ENCODE measurements around the gene HOXC4. TPM values are rescaled to one million over a fixed set of nuclear protein-coding genes. Genes with fewer than 3 reads are reported as not detected.

HOXC4 gene
- total RNA-seq, 2 donors from 2014 or later: 0.18 TPM; not detected in 1

DNA sequence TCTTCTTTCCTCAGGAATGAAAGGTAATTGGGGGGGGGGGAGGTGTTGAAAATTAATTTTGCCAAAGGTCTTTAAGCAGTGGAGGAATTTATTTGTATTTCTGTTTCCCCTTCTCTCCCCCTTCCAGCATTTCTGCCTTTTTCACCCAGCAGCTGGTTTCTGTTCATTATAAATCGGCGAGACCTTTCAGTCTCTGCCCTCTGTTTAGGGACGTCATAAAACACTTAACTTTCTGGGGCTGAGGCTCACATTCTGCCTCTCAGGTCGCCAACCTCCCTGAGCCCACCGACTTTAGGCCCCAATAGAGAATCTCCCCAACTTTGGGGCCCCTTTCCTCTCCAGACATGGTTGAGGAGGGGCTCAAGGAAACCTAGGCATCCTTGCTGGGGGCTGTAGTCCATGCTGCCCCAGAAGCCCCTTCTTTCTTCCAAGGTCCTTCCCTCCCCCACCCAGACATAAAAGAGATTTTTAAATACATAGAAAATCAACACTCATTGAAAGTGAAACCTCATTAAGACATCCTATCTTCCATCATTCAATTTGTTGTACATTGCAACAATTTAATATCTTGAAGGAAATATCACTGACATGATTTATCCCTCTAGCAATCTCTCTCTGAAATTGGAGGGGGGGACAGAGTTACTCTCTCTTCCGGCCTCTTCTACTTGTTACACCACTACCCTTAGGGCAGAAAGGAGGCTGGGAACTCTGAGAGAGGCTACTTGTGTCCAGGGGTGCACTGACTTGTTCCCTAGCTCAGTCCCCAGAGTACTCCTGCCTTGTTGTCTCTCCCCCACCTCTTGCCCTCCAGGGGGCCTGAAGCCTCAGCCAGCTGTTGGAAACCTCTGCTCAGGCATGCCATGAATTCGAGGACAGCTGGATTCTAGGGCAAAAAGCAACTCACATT is 27.9 kb upstream of the HOXC4 start:
- intact Hi-C loops (cut with DNase I, micrococcal nuclease): no loop called here
- ATAC-seq: no peak
- no peak for DNase-seq

GRCh38 chr12:54026640-54027441 is 26.8 kb upstream of the HOXC4 start:
- no peak for DNase-seq
- ATAC-seq: peak; percentile 66
- intact Hi-C loops (cut with DNase I, micrococcal nuclease): no loop called here

DNA sequence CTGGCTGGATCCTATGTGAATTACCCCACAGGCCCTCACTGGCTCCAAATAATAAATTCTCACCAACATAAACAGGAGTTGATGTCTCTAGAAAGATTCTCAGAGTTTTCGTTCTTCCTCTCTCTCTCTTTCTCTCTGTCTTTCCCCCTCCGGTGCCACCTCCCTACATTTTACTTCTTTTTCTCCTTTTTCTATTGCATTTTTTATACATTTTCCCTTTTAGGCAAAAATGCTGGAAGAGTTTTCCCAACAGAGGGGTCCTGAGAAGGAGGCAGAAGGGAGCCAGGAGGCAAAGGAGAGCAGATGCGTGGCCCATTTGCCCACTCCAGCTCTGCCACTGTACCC is 26.2 kb upstream of the HOXC4 start:
- ATAC-seq (no peak), DNase-seq (no peak)
- intact Hi-C loops (cut with DNase I, micrococcal nuclease): no loop called here

GRCh38 chr12:54028314-54029201 is 25.1 kb upstream of the HOXC4 start, which contains the start of gene HOXC6:
Gene HOXC6 (plus strand): TSS chr12:54028440. CDS start chr12:54028522, 82 bp downstream.
- ATAC-seq (peak; percentile 73), DNase-seq (no peak)
- intact Hi-C loops (cut with DNase I, micrococcal nuclease): no loop called here

- intact Hi-C loops (cut with DNase I, micrococcal nuclease): loop anchor here in 1 of 2 donors (5.0 kb wide), 1 partner anchor 163 kb away; no protein-coding TSS in a partner anchor
- DNase-seq (no peak), ATAC-seq (no peak)
Observed at GRCh38 chr12:54029529-54030441, 23.9 kb upstream of the HOXC4 start.

DNA sequence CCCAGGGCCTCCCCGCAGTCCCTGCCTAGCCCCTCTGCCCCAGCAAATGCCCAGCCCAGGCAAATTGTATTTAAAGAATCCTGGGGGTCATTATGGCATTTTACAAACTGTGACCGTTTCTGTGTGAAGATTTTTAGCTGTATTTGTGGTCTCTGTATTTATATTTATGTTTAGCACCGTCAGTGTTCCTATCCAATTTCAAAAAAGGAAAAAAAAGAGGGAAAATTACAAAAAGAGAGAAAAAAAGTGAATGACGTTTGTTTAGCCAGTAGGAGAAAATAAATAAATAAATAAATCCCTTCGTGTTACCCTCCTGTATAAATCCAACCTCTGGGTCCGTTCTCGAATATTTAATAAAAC is 23.2 kb upstream of the HOXC4 start:
- no peak for ATAC-seq
- DNase-seq: no peak
- intact Hi-C loops (cut with DNase I, micrococcal nuclease): loop anchor here in 1 of 2 donors (5.0 kb wide), 1 partner anchor 162 kb away; no protein-coding TSS in a partner anchor

DNA sequence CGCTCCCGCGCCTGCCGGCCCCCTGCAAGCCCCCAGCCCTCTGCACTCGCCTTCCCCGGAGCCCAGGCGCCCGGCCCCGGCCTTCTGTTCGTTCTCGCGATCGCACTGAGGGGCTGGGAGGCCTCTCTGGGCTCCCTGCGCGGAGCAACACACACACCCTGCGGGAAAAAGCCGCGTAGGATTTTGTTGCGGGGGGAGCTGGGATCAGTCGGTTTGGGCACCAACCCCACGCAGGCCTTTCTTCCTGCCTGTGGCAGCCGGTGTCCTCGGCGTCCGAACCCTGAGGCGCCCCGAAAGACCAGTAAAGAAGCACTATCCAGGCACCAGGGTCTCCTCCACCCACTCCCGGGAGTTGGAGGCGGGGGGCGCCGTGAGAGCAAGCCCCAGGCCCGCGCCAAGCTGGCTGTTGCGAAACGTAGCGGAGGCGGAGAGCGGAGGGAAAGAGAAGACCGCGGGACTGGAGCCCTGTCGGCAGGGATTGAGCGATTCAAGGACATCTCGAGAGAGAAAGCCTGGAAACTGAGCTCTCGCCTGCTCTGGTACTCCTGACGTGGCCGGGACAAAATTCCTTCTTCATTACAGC is 22.7 kb upstream of the HOXC4 start:
- intact Hi-C loops (cut with DNase I, micrococcal nuclease): loop anchor here in 1 of 2 donors (5.0 kb wide), 1 partner anchor 161 kb away; no protein-coding TSS in a partner anchor
- DNase-seq: peak in 1 of 2 donors; percentile 12
- ATAC-seq: no peak

DNA sequence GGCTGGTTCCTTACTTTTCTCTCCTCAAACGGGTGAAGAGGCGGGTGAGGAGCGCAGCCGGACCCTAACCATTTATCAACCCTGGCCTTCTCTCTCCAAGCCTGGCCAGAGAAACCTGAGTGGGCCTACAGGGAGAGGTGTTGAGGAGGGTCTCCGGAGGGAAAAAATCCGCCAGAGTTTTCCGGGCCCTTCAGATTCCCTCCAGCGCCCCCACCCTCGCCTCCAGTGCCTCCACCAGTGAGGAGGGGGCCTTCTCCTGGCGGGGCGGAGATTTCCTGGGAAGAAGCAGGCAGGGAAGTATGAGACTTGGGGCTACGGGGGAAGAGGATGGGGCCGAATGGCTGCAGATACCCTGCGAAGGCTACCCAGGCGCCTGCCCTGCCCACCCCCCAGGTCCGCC is 22.2 kb upstream of the HOXC4 start:
- intact Hi-C loops (cut with DNase I, micrococcal nuclease): loop anchor here in 1 of 2 donors (5.0 kb wide), 1 partner anchor 161 kb away; no protein-coding TSS in a partner anchor
- no peak for ATAC-seq

GRCh38 chr12:54032086-54032619 is 21.5 kb upstream of the HOXC4 start:
- ATAC-seq (no peak), DNase-seq (no peak)
- intact Hi-C loops (cut with DNase I, micrococcal nuclease): loop anchor here in 1 of 2 donors (5.0 kb wide), 1 partner anchor 160 kb away; no protein-coding TSS in a partner anchor

More for the DNA sequence above, 22.2 kb upstream of the HOXC4 start:
- DNase-seq: no peak

- intact Hi-C loops (cut with DNase I, micrococcal nuclease): loop anchor here in 1 of 2 donors (5.0 kb wide), 1 partner anchor 160 kb away; no protein-coding TSS in a partner anchor
- DNase-seq: peak in 1 of 2 donors; percentile 59
- peak; percentile 36 for ATAC-seq
Observed at GRCh38 chr12:54032627-54033100, 21.0 kb upstream of the HOXC4 start, which contains the start of gene HOXC5. Gene HOXC5 (plus strand): TSS chr12:54033050. CDS start chr12:54033123, 73 bp downstream.

- ATAC-seq (peak; percentile 29), DNase-seq (no peak)
- intact Hi-C loops (cut with DNase I, micrococcal nuclease): loop anchor here in 1 of 2 donors (5.0 kb wide), 1 partner anchor 159 kb away; no protein-coding TSS in a partner anchor
Observed at GRCh38 chr12:54033106-54033979, 20.3 kb upstream of the HOXC4 start.

- intact Hi-C loops (cut with DNase I, micrococcal nuclease): loop anchor here in 1 of 2 donors (5.0 kb wide), 1 partner anchor 158 kb away; no protein-coding TSS in a partner anchor
- DNase-seq: no peak
- peak; percentile 17 for ATAC-seq
Observed at GRCh38 chr12:54033980-54034784, 19.5 kb upstream of the HOXC4 start.

- ATAC-seq: no peak
Observed at GRCh38 chr12:54034785-54035310, 18.8 kb upstream of the HOXC4 start.

DNA sequence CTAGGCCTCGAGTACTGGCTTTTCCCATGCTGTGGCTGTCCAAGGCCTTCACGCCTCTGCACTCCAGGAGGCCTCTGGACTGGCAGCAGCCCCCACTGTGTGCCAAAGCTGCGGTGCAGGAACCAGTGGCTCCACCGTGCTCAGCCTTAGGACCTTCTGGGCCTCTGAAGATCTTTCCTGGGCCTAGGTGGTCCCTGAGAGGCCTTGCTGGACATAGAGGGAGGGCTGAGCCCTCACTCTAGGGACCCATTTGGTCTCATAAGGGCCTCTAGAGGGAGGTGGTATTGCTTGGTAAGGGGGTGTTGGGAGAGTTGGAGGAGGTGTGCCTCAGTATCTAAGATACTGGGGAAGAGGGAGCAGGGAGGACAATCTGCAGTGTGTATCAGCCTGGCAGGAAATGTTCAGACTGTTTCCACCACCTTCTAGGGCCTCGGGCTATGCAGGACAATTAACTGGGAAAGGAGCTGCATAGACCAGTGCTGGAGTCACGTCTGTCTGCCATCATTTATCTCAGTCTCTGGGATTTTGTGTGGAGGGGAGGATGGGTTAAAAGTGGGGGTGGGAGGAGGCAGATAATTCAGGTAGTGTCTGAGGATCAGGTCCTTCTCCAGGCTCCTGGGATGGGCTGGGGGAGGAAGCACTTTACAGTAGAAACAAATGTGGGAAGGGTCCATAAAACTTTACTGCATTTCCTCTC is 17.9 kb upstream of the HOXC4 start:
- ATAC-seq (no peak), DNase-seq (no peak)
- intact Hi-C loops (cut with DNase I, micrococcal nuclease): no loop called here

More at GRCh38 chr12:54034785-54035310, 18.8 kb upstream of the HOXC4 start:
- intact Hi-C loops (cut with DNase I, micrococcal nuclease): loop anchor here in 1 of 2 donors (5.0 kb wide), 1 partner anchor 157 kb away; no protein-coding TSS in a partner anchor
- no peak for DNase-seq
